Measurements from ENCODE around the gene MON1A.

Gene MON1A

GRCh38 chr3:49929291-49930167 lies at the start of gene MON1A:
Gene MON1A (minus strand): TSS chr3:49929811. CDS start chr3:49913346, 16,465 bp downstream.
- Histone ChIP-seq H3K36me3 (ENCODE audit: insufficient read depth, low read length) (no peaks in the 10 kb centered on the region), H3K4me1 (ENCODE audit: insufficient read depth, low read length) (peaks cover 16% of the 10 kb centered on the region), H3K27me3 (ENCODE audit: control insufficient read depth in 1 of 2, insufficient read depth in 2 of 2, low read length in 2 of 2) (no peaks in the 10 kb centered on the region), H3K4me3 (ENCODE audit: low read depth in 1 of 2, low read length in 2 of 2) (peak within 1 kb of the TSS; percentile 78 to 95), H3K9me3 (ENCODE audit: low read length) (no peaks in the 10 kb centered on the region), H3K9ac (ENCODE audit: low read length) (peak within 1 kb of the TSS; percentile 64), H3K27ac (ENCODE audit: low read depth, low read length) (peak within 1 kb of the TSS; percentile 95)

- no peaks in the 10 kb centered on the region for H3K9me3 ChIP-seq (ENCODE audit: low read length)
- peaks cover 22% of the 10 kb centered on the region for H3K36me3 ChIP-seq (ENCODE audit: insufficient read depth, low read length)
- no peak overlapping the region for H3K27ac ChIP-seq (ENCODE audit: low read depth, low read length)
- H3K27me3 ChIP-seq (ENCODE audit: control insufficient read depth in 1 of 2, insufficient read depth in 2 of 2, low read length in 2 of 2), result no peaks in the 10 kb centered on the region
- H3K9ac ChIP-seq (ENCODE audit: low read length), result no peak overlapping the region
- H3K4me1 ChIP-seq (ENCODE audit: insufficient read depth, low read length), result no peaks in the 10 kb centered on the region
- H3K4me3 ChIP-seq (ENCODE audit: low read depth in 1 of 2, low read length in 2 of 2), result no peak overlapping the region
Measured at GRCh38 chr3:49976942-49977341, 47.3 kb upstream of the MON1A start.

GRCh38 chr3:49972656-49973055 lies 43.0 kb upstream of the MON1A start:
- Histone ChIP-seq H3K27ac (ENCODE audit: low read depth, low read length) (no peak overlapping the region), H3K9ac (ENCODE audit: low read length) (no peak overlapping the region), H3K36me3 (ENCODE audit: insufficient read depth, low read length) (peaks cover 14% of the 10 kb centered on the region), H3K4me3 (ENCODE audit: low read depth in 1 of 2, low read length in 2 of 2) (no peak overlapping the region), H3K4me1 (ENCODE audit: insufficient read depth, low read length) (peaks cover 3% of the 10 kb centered on the region), H3K27me3 (ENCODE audit: control insufficient read depth in 1 of 2, insufficient read depth in 2 of 2, low read length in 2 of 2) (no peaks in the 10 kb centered on the region), H3K9me3 (ENCODE audit: low read length) (no peaks in the 10 kb centered on the region)

- no peak overlapping the region for H3K9ac ChIP-seq (ENCODE audit: low read length)
Measured at GRCh38 chr3:49968346-49968745, 38.7 kb upstream of the MON1A start.

GRCh38 chr3:49967291-49967690 lies 37.7 kb upstream of the MON1A start:
- no peaks in the 10 kb centered on the region for H3K9me3 ChIP-seq (ENCODE audit: low read length)
- H3K27me3 ChIP-seq (ENCODE audit: control insufficient read depth in 1 of 2, insufficient read depth in 2 of 2, low read length in 2 of 2), result no peaks in the 10 kb centered on the region
- H3K4me1 ChIP-seq (ENCODE audit: insufficient read depth, low read length), result peaks cover 20% of the 10 kb centered on the region
- peaks cover 10% of the 10 kb centered on the region for H3K36me3 ChIP-seq (ENCODE audit: insufficient read depth, low read length)
- no peak overlapping the region for H3K9ac ChIP-seq (ENCODE audit: low read length)
- no peak overlapping the region for H3K4me3 ChIP-seq (ENCODE audit: low read depth in 1 of 2, low read length in 2 of 2)
- peak overlapping the region; percentile 44 for H3K27ac ChIP-seq (ENCODE audit: low read depth, low read length)

More at GRCh38 chr3:49968346-49968745, 38.7 kb upstream of the MON1A start:
- H3K9me3 ChIP-seq (ENCODE audit: low read length), result no peaks in the 10 kb centered on the region
- peaks cover 20% of the 10 kb centered on the region for H3K4me1 ChIP-seq (ENCODE audit: insufficient read depth, low read length)
- H3K36me3 ChIP-seq (ENCODE audit: insufficient read depth, low read length), result peaks cover 10% of the 10 kb centered on the region
- no peak overlapping the region for H3K27ac ChIP-seq (ENCODE audit: low read depth, low read length)
- H3K27me3 ChIP-seq (ENCODE audit: control insufficient read depth in 1 of 2, insufficient read depth in 2 of 2, low read length in 2 of 2), result no peaks in the 10 kb centered on the region
- H3K4me3 ChIP-seq (ENCODE audit: low read depth in 1 of 2, low read length in 2 of 2), result no peak overlapping the region

GRCh38 chr3:49966233-49966942 lies 36.8 kb upstream of the MON1A start:
- Histone ChIP-seq H3K9me3 (ENCODE audit: low read length) (no peaks in the 10 kb centered on the region), H3K4me3 (ENCODE audit: low read depth in 1 of 2, low read length in 2 of 2) (no peak overlapping the region), H3K27me3 (ENCODE audit: control insufficient read depth in 1 of 2, insufficient read depth in 2 of 2, low read length in 2 of 2) (no peaks in the 10 kb centered on the region), H3K4me1 (ENCODE audit: insufficient read depth, low read length) (peaks cover 20% of the 10 kb centered on the region), H3K36me3 (ENCODE audit: insufficient read depth, low read length) (peaks cover 10% of the 10 kb centered on the region), H3K27ac (ENCODE audit: low read depth, low read length) (no peak overlapping the region), H3K9ac (ENCODE audit: low read length) (no peak overlapping the region)

GRCh38 chr3:49955636-49956035 lies 26.0 kb upstream of the MON1A start:
- Histone ChIP-seq H3K9me3 (ENCODE audit: low read length) (no peaks in the 10 kb centered on the region), H3K9ac (ENCODE audit: low read length) (no peak overlapping the region), H3K4me1 (ENCODE audit: insufficient read depth, low read length) (peaks cover 7% of the 10 kb centered on the region), H3K4me3 (ENCODE audit: low read depth in 1 of 2, low read length in 2 of 2) (no peak overlapping the region), H3K27ac (ENCODE audit: low read depth, low read length) (no peak overlapping the region), H3K27me3 (ENCODE audit: control insufficient read depth in 1 of 2, insufficient read depth in 2 of 2, low read length in 2 of 2) (no peaks in the 10 kb centered on the region), H3K36me3 (ENCODE audit: insufficient read depth, low read length) (no peaks in the 10 kb centered on the region)

GRCh38 chr3:49952924-49953323 lies 23.3 kb upstream of the MON1A start:
- no peaks in the 10 kb centered on the region for H3K9me3 ChIP-seq (ENCODE audit: low read length)
- H3K36me3 ChIP-seq (ENCODE audit: insufficient read depth, low read length), result no peaks in the 10 kb centered on the region
- peaks cover 7% of the 10 kb centered on the region for H3K4me1 ChIP-seq (ENCODE audit: insufficient read depth, low read length)
- H3K4me3 ChIP-seq (ENCODE audit: low read depth in 1 of 2, low read length in 2 of 2), result no peak overlapping the region
- no peak overlapping the region for H3K27ac ChIP-seq (ENCODE audit: low read depth, low read length)
- H3K9ac ChIP-seq (ENCODE audit: low read length), result no peak overlapping the region
- H3K27me3 ChIP-seq (ENCODE audit: control insufficient read depth in 1 of 2, insufficient read depth in 2 of 2, low read length in 2 of 2), result no peaks in the 10 kb centered on the region

- Histone ChIP-seq H3K9ac (ENCODE audit: low read length) (no peak overlapping the region), H3K4me1 (ENCODE audit: insufficient read depth, low read length) (peaks cover 7% of the 10 kb centered on the region), H3K27me3 (ENCODE audit: control insufficient read depth in 1 of 2, insufficient read depth in 2 of 2, low read length in 2 of 2) (no peaks in the 10 kb centered on the region), H3K9me3 (ENCODE audit: low read length) (no peaks in the 10 kb centered on the region), H3K4me3 (ENCODE audit: low read depth in 1 of 2, low read length in 2 of 2) (no peak overlapping the region), H3K36me3 (ENCODE audit: insufficient read depth, low read length) (no peaks in the 10 kb centered on the region), H3K27ac (ENCODE audit: low read depth, low read length) (no peak overlapping the region)
Measured at GRCh38 chr3:49942651-49943050, 13.0 kb upstream of the MON1A start.

GRCh38 chr3:49940667-49941249 lies 11.1 kb upstream of the MON1A start:
- peak overlapping the region; percentile 90 for H3K27ac ChIP-seq (ENCODE audit: low read depth, low read length)
- no peaks in the 10 kb centered on the region for H3K36me3 ChIP-seq (ENCODE audit: insufficient read depth, low read length)
- H3K27me3 ChIP-seq (ENCODE audit: control insufficient read depth in 1 of 2, insufficient read depth in 2 of 2, low read length in 2 of 2), result no peaks in the 10 kb centered on the region
- peak overlapping the region; percentile 85 to 87 for H3K4me3 ChIP-seq (ENCODE audit: low read depth in 1 of 2, low read length in 2 of 2)
- peak overlapping the region; percentile 90 for H3K9ac ChIP-seq (ENCODE audit: low read length)
- peaks cover 7% of the 10 kb centered on the region for H3K4me1 ChIP-seq (ENCODE audit: insufficient read depth, low read length)
- H3K9me3 ChIP-seq (ENCODE audit: low read length), result no peaks in the 10 kb centered on the region

- Histone ChIP-seq H3K27ac (ENCODE audit: low read depth, low read length) (peak within 1 kb of the TSS; percentile 90), H3K9ac (ENCODE audit: low read length) (peak within 1 kb of the TSS; percentile 90), H3K27me3 (ENCODE audit: control insufficient read depth in 1 of 2, insufficient read depth in 2 of 2, low read length in 2 of 2) (no peaks in the 10 kb centered on the region), H3K4me1 (ENCODE audit: insufficient read depth, low read length) (peaks cover 7% of the 10 kb centered on the region), H3K9me3 (ENCODE audit: low read length) (no peaks in the 10 kb centered on the region), H3K36me3 (ENCODE audit: insufficient read depth, low read length) (no peaks in the 10 kb centered on the region), H3K4me3 (ENCODE audit: low read depth in 1 of 2, low read length in 2 of 2) (peak within 1 kb of the TSS; percentile 85 to 87)
Measured at GRCh38 chr3:49939858-49940666, 10.5 kb upstream of the MON1A start, which contains the start of gene RBM6. Gene RBM6 (plus strand): TSS chr3:49940150. CDS start chr3:49962642, 22,492 bp downstream.

Data from muscle layer of colon (tissue), 2 donors.